NCI-H748 treated with DMSO at 0.1 percent for 48 hours (cell line): ENCODE data around the gene DNLZ.
"Not testable (repeated sequence)": the region's sequence is repeated elsewhere in the genome, so short reads cannot be mapped to it uniquely, and the experiment has no call there.

Source experiments
- DNase-seq: peaks from one replicate; lab custom pipeline; 2025; lab: John Stamatoyannopoulos, UW

The DNLZ gene

GRCh38 chr9:136363106-136363948, at the start of gene DNLZ:
Gene DNLZ (minus strand): TSS chr9:136363744. CDS start chr9:136363714, 30 bp downstream.
- DNase-seq: peak; percentile 79

GRCh38 chr9:136412962-136413361, 49.4 kb upstream of the DNLZ start:
- no peak for DNase-seq

- DNase-seq: no peak
Observed at GRCh38 chr9:136411378-136411777, 47.8 kb upstream of the DNLZ start.

DNA sequence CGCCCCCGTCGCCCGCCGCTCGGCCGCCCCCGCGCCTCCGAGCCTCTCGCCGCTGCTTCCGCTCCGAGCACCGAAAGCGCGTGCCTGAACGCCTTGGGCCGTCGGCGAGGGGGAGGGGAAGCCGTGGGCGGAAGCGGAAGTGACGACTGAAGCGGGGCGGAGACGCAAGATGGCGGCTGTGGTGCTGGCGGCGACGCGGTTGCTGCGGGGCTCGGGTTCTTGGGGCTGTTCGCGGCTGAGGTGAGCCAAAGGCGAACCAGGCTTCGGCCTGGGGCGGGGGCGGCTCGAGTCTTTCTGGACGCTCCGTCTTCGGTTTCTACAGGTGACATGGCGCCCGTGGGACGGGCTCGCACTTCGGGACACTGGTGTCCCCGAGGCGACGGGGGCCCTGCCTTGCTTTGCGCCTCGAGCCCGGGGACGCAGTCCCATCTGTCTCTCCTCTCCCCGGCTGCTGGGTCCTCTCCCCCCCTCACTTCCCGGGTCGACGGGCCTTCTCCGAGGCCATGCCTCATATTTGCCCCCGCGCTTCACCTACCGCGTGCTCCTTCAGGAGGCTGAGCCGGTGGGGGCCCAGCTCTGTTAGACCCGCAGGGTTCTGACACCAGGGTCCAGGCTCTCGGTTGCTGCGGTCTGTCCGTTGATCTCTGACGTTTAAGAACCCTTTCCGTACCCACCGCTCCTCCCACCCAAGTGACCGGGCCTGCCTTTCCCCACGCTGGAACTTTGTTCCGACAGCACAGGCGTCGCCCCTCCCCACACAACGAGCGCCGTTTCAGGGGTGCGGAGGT, 47.1 kb upstream of the DNLZ start, which contains the start of the genes ENTR1 and PMPCA:
Gene ENTR1 (minus strand): TSS at position 115 of the 788 bp plus-strand sequence. CDS start 217 bp downstream, outside the sequence.
Gene PMPCA (plus strand): TSS at position 159 of the 788 bp plus-strand sequence. CDS start 11 bp downstream, at position 170.
- peak; percentile 83 for DNase-seq

DNA sequence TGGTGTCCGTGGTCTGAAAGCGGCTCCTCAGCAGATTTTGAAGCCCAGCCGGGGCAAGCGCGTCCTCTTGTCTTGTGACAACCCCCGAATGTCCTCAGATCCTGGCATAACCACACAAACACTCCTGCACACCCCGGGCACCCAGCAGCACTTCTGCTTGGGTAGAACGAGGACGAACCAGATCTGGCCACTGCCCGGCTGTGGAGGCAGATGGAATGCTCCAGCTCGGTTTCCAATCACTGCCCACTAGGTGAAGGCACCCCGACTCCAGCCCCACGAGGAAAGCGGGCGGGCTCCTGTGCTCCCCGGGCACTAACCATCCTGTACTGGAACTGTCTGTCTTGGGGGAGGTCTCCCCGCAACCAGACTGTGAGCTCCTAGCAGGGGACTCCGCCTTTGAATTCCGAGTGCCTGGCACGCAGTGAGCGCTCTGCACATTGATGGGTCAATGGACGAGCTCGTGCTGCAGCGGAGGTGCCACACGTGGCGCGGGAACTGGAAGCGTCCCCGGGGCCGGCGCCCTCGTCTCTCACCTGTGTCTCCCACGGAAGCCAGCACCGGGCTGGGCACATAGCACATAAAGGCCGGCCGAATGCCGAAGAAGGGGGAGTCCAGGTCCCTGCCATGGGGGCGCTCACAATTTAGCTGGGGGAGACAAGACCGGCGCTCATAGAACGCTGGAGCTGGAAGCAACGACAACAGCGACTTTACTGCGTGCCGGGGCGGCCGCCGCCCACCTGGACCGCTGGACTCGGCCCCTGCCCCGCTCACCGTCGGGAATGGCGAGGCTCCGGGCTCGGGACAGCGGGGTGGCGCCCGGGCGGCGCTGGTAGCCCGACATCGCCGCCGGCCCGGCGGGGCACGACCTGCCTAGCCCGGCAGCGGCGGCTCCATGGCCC, 46.3 kb upstream of the DNLZ start:
- no peak for DNase-seq

GRCh38 chr9:136407911-136408310, 44.4 kb upstream of the DNLZ start:
- DNase-seq: no peak

DNA sequence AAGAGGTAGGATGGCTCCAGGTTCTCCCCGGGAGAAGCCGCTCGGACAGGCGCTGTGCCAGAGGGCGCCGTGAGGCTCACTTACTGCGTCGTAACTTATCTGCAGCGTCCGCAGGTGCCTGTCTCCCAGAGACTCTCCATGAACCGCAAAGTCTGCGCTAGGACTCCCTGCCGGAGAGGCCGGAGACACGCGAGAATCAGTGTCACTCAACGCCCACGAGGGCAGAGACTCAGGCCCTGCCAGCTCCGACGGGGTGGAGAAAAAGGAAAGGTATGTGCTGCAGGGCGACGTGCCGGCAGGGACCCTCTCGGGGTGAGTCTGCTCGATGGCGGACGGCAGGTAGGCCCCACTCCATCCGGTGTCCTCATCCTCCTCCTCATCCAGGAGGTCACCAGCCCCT, 43.5 kb upstream of the DNLZ start:
- not testable (repeated sequence) for DNase-seq

- not testable (repeated sequence) for DNase-seq
Observed at GRCh38 chr9:136405904-136406303, 42.4 kb upstream of the DNLZ start.

GRCh38 chr9:136405481-136405880, 41.9 kb upstream of the DNLZ start:
- DNase-seq: no peak

DNA sequence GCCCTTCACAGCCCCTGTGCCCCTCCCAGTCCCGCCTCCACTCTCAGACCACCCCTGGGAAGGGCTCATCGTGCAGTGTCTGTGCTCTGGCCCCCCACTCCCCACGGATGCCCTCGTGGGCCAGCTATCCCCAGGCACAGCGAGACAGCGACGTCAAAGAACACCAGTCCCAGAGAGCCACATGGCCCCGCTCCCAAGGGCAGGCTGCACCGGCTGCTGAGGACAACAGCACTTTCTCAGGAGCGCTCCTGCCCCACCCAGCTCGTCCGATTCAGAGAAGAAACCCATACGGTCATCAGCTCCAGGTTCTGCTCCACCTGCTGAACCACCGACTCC, 41.2 kb upstream of the DNLZ start:
- DNase-seq: no peak

DNA sequence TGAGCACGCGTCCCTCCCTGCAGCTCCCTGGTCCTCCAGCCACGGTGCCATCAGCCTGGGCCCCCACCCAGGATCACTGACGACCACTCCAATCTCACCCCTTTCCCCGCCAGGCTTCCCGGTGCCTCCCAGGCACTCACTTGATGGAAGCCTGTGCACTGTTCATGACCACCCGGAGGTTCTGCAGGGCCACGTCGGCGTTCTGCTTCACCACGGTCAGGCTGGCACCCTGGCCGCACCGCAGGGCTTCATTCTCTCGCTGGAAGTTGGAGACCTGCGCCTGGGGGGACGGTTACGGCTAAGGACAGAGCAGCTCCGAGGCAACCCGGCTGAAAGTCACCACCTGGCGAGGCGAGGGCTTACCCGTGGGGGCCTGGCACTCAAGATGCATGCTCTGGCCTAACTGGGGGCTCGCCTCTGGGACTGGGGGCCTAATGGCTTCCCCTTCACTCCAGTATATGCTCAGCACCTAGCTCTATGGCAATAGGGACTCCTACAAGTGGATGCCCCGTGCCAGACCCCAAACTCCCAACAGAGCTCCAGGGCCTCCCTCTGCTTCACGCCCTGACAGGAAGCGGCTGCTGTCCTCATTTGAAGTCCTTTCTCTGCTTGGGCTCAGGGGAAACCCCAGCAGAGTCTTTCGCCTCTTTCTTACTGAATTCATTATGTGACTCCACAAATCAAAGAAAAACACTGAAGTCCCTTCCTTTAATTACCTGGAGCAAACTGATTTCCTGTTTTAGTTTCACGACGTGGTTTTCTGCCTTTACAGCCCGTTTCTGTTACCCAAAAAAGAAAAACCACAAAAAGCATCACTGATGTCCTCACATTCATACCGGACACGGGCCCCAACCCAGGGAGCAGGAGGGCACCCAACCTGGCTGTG, 40.6 kb upstream of the DNLZ start:
- DNase-seq: no peak

DNA sequence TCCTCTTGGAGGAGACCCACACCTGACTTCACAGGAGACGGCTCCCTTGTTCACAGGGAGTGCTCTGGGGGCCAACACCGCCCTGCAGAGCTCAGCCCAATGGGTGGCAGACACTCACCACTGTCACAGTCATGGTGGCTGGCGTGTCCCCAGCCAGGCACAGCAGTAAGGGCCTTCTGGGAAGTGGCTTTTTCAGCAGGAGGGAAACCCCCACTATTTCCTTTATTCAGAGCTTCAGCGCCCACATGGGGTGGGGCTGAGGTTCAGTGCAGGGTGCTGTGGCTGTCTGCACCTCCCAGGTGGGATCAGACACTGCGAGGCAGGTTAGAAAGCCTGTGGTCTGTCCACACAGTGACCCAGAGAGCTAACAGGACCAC, 40.0 kb upstream of the DNLZ start:
- no peak for DNase-seq

DNA sequence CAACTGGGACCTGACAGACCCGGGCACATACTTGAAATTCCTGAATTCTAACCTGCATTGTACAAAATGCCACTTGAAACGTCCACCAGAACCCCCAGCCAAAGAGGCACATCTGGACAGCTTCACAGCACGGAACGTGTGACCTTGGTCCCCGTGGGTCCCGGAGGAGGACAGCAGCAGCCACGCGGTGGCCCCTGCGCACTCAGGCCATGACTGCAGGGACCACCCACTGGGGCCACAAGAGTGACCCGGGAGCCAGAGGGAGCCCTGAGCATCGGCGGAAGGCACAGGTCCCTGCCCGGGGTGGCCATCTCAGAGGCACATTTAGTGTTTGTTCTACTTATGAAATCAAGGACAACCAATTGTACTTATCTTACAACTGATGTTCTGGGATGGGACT, 38.5 kb upstream of the DNLZ start:
- DNase-seq: no peak

DNA sequence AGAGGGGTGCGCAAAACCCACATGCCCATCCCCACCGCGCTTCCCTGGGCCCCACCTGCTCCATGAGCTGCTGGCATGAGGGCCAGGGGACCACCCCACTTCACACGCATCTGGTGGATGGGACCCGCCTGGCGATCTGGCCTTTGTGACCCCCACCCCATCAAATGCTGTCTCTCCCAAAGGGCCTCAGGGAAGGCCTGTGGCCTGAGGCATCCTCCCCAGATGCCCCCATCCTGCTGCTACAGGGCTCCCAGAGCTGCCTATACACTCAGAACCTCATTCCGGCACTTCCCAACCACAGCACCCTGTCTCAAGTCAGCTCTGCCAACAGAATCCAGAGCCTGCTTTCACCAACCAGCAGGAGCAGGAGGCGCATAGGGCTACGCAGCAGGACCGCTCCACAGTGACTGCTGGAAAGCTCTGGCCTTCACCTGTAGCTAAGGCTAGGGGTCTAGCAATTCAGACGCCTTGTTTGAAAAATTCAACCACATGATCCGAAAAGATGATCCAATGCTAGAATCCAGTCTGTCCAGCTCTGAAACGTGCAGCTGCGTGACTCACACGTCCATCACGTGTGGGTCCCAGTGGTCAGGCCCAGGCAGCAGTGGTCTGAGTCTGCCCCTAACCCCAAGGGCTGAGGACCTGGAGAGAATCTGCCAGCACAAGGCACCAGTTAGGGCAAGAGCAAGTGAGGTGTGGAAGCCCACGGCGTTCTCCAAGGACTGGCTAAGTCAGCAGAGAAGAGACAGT, 37.8 kb upstream of the DNLZ start:
- DNase-seq: no peak

GRCh38 chr9:136400038-136400834, 36.7 kb upstream of the DNLZ start, which contains the start of gene SNAPC4:
Gene SNAPC4 (minus strand): TSS chr9:136400170. CDS start chr9:136398428, 1,742 bp downstream.
- DNase-seq: peak; percentile 81

DNA sequence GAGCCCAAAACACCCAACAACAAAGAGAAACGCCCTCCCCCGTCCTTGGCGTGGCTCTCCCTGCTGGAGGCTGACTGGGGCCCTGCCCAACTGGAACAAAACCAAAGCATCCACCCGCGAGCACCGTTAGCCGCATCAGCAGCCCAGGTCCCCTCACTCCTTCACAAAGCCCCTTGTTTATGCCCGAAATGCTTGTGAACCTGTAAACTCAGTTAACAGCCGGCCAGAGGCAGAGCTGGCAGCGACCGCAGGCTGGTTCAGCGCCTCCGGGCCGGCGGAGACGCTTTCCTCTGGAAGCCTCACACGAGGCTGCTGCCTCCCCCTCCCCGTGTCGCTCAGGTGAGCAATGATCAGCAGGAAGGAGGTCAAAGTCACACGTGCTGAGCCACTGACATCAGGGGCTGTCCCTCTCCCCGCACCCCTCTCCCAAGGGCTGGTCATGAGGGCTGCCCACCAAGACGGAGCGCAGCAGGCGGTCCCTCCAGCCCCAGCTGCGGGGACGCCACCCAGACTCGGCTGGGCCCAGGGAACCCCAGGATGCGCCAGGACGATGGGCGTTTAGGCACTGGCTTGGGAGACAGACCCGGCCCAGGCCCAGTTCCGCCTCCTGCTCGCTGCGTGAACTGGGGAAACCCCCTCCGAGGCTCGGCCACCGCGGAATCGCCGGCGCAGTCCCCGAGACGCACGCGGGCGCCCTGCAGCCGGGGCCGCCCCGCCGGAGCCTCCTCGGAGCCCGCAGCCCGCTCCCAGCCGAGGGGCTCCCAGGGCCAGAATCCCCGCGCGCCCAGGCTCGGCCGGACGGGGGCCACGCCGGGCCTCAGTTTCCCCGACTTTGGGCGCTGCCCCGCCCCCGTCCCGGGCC, 35.9 kb upstream of the DNLZ start:
- DNase-seq: no peak

- no peak for DNase-seq
Observed at GRCh38 chr9:136398286-136398685, 34.7 kb upstream of the DNLZ start.

DNA sequence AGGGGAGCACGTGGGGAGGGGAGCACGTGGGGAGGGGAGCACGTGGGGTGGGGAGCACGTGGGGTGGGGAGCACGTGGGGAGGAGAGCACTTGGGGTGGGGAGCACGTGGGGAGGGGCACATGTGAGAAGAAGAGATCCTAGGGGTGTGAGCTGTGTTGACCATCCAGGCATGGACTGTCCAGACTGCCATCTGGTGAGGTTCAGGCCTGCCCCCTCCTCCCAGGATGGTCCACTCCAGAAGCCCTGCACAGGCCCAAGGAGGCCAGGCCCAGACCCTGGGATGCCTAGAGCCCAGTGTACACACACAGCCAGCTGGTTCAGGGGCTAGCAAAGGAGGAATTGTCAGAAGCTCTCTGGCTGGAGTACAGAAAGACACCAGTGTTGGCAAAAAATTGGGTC, 34.1 kb upstream of the DNLZ start:
- DNase-seq: no peak

GRCh38 chr9:136396219-136396515, 32.6 kb upstream of the DNLZ start:
- no peak for DNase-seq
